GM06990 (cell line): ENCODE results near the gene LARGE1.

Source experiments
- DNase-seq: peaks from one replicate; pipeline ENCODE4 v3.0.0-alpha.2; 2011; ENCODE audit not compliant: insufficient read length; ENCODE audit errors: extremely low read depth
- H3K27me3 ChIP-seq: replicated peaks from 2 replicates; pipeline ENCODE4 v1.6.0; 2011; ENCODE audit warnings: low read length; ENCODE audit not compliant: control insufficient read depth, insufficient read depth
- H3K36me3 ChIP-seq: 2 replicates; pipeline ENCODE4 v1.5.1; 2011; ENCODE audit warnings: low read length; ENCODE audit not compliant: control insufficient read depth, insufficient read depth
- H3K4me3 ChIP-seq: replicated peaks from 2 replicates; pipeline ENCODE4 v1.5.1; 2011; ENCODE audit warnings: low read depth, mild to moderate bottlenecking, control low read depth, low read length
- CTCF ChIP-seq: IDR thresholded peaks from 2 replicates; pipeline ENCODE4 v1.5.1; 2011; ENCODE audit warnings: low read length, control low read depth, mild to moderate bottlenecking, inconsistent platforms; ENCODE audit not compliant: insufficient read depth, poor library complexity, severe bottlenecking

LARGE1 gene

DNA sequence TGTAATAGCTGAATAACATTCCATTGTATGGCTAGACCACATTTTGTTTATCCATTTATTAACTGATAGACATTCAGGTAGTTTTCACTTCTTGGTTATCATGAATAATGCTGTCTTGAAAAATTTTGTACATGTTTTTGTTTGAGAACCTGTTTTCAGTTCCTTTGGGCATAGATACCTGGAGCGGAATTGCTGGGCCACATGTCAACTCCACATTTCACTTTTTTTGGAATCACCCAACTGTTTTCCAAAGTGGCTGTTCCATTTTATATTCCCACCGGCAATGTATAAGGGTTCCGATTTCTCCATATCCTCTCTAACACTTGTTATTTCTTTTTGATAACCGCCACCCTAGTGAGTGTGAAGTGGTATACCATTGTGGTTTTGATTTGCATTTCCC lies 184.3 kb downstream of the LARGE1 start:
- no peak for TF ChIP-seq CTCF
- no peaks in the 10 kb centered on the region for H3K36me3 ChIP-seq
- no peaks in the 10 kb centered on the region for H3K27me3 ChIP-seq
- no peak for DNase-seq
- H3K4me3 ChIP-seq = no peak overlapping the region

- no peaks in the 10 kb centered on the region for H3K27me3 ChIP-seq
- DNase-seq = no peak
- H3K36me3 ChIP-seq = no peaks in the 10 kb centered on the region
- H3K4me3 ChIP-seq = no peak overlapping the region
- no peak for TF ChIP-seq CTCF
Measured at GRCh38 chr22:33728847-33729246, 191.4 kb downstream of the LARGE1 start.

DNA sequence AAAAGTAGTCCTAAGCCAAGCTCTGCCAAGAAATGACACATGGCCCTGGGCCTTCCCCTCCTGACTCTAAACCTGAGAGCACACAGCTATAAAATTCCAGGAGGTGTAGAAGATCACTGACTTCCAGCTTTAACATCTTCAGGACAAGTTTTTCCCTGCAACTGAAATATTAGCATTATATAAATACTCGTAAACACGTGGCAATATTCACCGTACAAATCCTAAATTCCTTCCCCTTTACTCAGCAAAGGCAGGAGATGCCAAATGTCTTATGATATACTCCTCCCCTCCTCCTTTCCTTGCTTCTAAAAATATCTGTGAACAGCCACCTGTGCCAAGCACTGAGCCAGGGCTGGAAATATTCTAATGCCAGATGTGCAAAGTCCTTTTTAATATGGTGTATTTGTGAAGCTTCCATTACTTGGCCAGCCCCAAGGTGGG lies 194.0 kb downstream of the LARGE1 start:
- DNase-seq = no peak
- no peak overlapping the region for H3K4me3 ChIP-seq
- H3K36me3 ChIP-seq = no peaks in the 10 kb centered on the region
- TF ChIP-seq CTCF = no peak
- no peaks in the 10 kb centered on the region for H3K27me3 ChIP-seq

GRCh38 chr22:33723915-33724314 lies 196.4 kb downstream of the LARGE1 start:
- no peaks in the 10 kb centered on the region for H3K27me3 ChIP-seq
- no peaks in the 10 kb centered on the region for H3K36me3 ChIP-seq
- no peak for DNase-seq
- no peak overlapping the region for H3K4me3 ChIP-seq
- TF ChIP-seq CTCF = no peak

- Histone ChIP-seq H3K4me3 (no peak overlapping the region), H3K27me3 (no peaks in the 10 kb centered on the region), H3K36me3 (no peaks in the 10 kb centered on the region)
- DNase-seq = no peak
- no peak for TF ChIP-seq CTCF
Measured at GRCh38 chr22:33722816-33723215, 197.5 kb downstream of the LARGE1 start.

- no peak for TF ChIP-seq CTCF
- H3K4me3 ChIP-seq = no peak overlapping the region
- no peaks in the 10 kb centered on the region for H3K36me3 ChIP-seq
- DNase-seq = no peak
- H3K27me3 ChIP-seq = no peaks in the 10 kb centered on the region
Measured at GRCh38 chr22:33720166-33720878, 200.0 kb downstream of the LARGE1 start.
